Colonic mucosa (tissue), 4 donors: ENCODE results near the gene DDX39A. TPM values are rescaled to one million over a fixed set of nuclear protein-coding genes. Genes with fewer than 3 reads are reported as not detected.

Source experiments
- DNase-seq: peaks from one replicate; pipeline ENCODE4 v3.0.0-alpha.2; 2020
- H3K27ac ChIP-seq: fragments of 200-600 bp; one replicate; pipeline ENCODE4 v1.8.0; 2021
- H3K27me3 ChIP-seq: fragments of 200-600 bp; one replicate; pipeline ENCODE4 v1.8.0; 2021
- H3K36me3 ChIP-seq: fragments of 200-600 bp; one replicate; pipeline ENCODE4 v1.8.0; 2021
- H3K4me1 ChIP-seq: fragments of 200-600 bp; one replicate; pipeline ENCODE4 v1.8.0; 2021; ENCODE audit warnings: mild to moderate bottlenecking
- H3K4me3 ChIP-seq: fragments of 200-600 bp; one replicate; pipeline ENCODE4 v1.8.0; 2021
- H3K9ac ChIP-seq, 2 donors: one replicate each; pipeline ENCODE4 v1.7.0; 2013; ENCODE audit warnings: control low read depth in 2 of 2, low read depth in 2 of 2, low read length in 2 of 2
- H3K9me3 ChIP-seq: fragments of 200-600 bp; one replicate; pipeline ENCODE4 v1.8.0; 2021
- CTCF ChIP-seq: fragments of 200-600 bp; IDR thresholded peaks from one replicate; pipeline ENCODE4 v1.8.0; 2022; ENCODE audit warnings: antibody characterized with exemption, mild to moderate bottlenecking
- intact Hi-C: fragments of 100-400 bp; cut with DNase I; formaldehyde crosslinking; loops from one replicate; pipeline ENCODE4 v1.14.1; 2022
- total RNA-seq, 2 donors: library from RNA; stranded (reverse); fragmentation: NEBNext Ultra II Directional in 1 of 2; extraction: Animal tissue kit (Norgen Biotek cat#: 25700) in 1 of 2; gene quantifications; one replicate each; pipeline ENCODE4 v1.2.1, GENCODE V29; 2021
- donor health status: healthy.
- donor health status: DM: no; HTN: no; CAD: no.
- donor health status: DM: no; HTN: no; CAD: no.

Gene DDX39A
- total RNA-seq, 2 donors from 2014 or later: 55.2 to 160 TPM

GRCh38 chr19:14383661-14384555 lies 35.2 kb downstream of the DDX39A start:
- H3K9ac ChIP-seq: peak overlapping the region; percentile 61 to 73
- peak; percentile 58 for DNase-seq
- peak overlapping the region; percentile 92 for H3K27ac ChIP-seq
- no peaks in the 10 kb centered on the region for H3K27me3 ChIP-seq
- peak overlapping the region; percentile 68 for H3K4me3 ChIP-seq
- no peak for TF ChIP-seq CTCF
- peaks cover 14% of the 10 kb centered on the region for H3K4me1 ChIP-seq
- no peaks in the 10 kb centered on the region for H3K9me3 ChIP-seq
- intact Hi-C loops: no loop called here
- H3K36me3 ChIP-seq: no peaks in the 10 kb centered on the region

- H3K36me3 ChIP-seq: no peaks in the 10 kb centered on the region
- H3K9ac ChIP-seq: peak overlapping the region; percentile 91 to 96
- peak overlapping the region; percentile 68 for H3K4me3 ChIP-seq
- peaks cover 14% of the 10 kb centered on the region for H3K4me1 ChIP-seq
- no peak for TF ChIP-seq CTCF
- intact Hi-C loops: no loop called here
- H3K27me3 ChIP-seq: no peaks in the 10 kb centered on the region
- peak overlapping the region; percentile 92 for H3K27ac ChIP-seq
- H3K9me3 ChIP-seq: no peaks in the 10 kb centered on the region
- peak; percentile 85 for DNase-seq
Observed at GRCh38 chr19:14381689-14382474, 37.3 kb downstream of the DDX39A start.

GRCh38 chr19:14379294-14380065 lies 39.7 kb downstream of the DDX39A start:
- Histone ChIP-seq H3K9ac (no peak overlapping the region), H3K27ac (peak overlapping the region; percentile 92), H3K4me3 (no peak overlapping the region), H3K9me3 (no peaks in the 10 kb centered on the region), H3K36me3 (no peaks in the 10 kb centered on the region), H3K27me3 (no peaks in the 10 kb centered on the region), H3K4me1 (peaks cover 21% of the 10 kb centered on the region)
- TF ChIP-seq CTCF: no peak
- intact Hi-C loops: no loop called here
- no peak for DNase-seq

GRCh38 chr19:14378890-14379289 lies 40.3 kb downstream of the DDX39A start:
- intact Hi-C loops: no loop called here
- Histone ChIP-seq H3K4me3 (no peak overlapping the region), H3K9ac (no peak overlapping the region), H3K9me3 (no peaks in the 10 kb centered on the region), H3K4me1 (peaks cover 20% of the 10 kb centered on the region), H3K27ac (no peak overlapping the region), H3K36me3 (no peaks in the 10 kb centered on the region), H3K27me3 (no peaks in the 10 kb centered on the region)
- DNase-seq: no peak
- TF ChIP-seq CTCF: no peak

- no peaks in the 10 kb centered on the region for H3K9me3 ChIP-seq
- H3K4me1 ChIP-seq: peaks cover 17% of the 10 kb centered on the region
- H3K27ac ChIP-seq: no peak overlapping the region
- no peaks in the 10 kb centered on the region for H3K27me3 ChIP-seq
- intact Hi-C loops: no loop called here
- no peaks in the 10 kb centered on the region for H3K36me3 ChIP-seq
- no peak overlapping the region for H3K4me3 ChIP-seq
- no peak for DNase-seq
- H3K9ac ChIP-seq: no peak overlapping the region
- TF ChIP-seq CTCF: no peak
Observed at GRCh38 chr19:14377883-14378328, 41.2 kb downstream of the DDX39A start.
